SHP77 (cell line): ENCODE data around the gene LHX2.
"Not testable (repeated sequence)": the region's sequence is repeated elsewhere in the genome, so short reads cannot be mapped to it uniquely, and the experiment has no call there.

ENCODE experiments used
- DNase-seq, 2 experiments: peaks; one replicate each; lab custom pipeline; 2025; lab: John Stamatoyannopoulos, UW

Gene LHX2

GRCh38 chr9:124011460-124012301, at the start of gene LHX2:
LHX2 (plus strand) TSS chr9:124011768; CDS start chr9:124012349, 581 bp downstream.
- peak; percentile 77 to 89 for DNase-seq

GRCh38 chr9:123964761-123965160, 46.8 kb upstream of the LHX2 start:
- no peak for DNase-seq

DNA sequence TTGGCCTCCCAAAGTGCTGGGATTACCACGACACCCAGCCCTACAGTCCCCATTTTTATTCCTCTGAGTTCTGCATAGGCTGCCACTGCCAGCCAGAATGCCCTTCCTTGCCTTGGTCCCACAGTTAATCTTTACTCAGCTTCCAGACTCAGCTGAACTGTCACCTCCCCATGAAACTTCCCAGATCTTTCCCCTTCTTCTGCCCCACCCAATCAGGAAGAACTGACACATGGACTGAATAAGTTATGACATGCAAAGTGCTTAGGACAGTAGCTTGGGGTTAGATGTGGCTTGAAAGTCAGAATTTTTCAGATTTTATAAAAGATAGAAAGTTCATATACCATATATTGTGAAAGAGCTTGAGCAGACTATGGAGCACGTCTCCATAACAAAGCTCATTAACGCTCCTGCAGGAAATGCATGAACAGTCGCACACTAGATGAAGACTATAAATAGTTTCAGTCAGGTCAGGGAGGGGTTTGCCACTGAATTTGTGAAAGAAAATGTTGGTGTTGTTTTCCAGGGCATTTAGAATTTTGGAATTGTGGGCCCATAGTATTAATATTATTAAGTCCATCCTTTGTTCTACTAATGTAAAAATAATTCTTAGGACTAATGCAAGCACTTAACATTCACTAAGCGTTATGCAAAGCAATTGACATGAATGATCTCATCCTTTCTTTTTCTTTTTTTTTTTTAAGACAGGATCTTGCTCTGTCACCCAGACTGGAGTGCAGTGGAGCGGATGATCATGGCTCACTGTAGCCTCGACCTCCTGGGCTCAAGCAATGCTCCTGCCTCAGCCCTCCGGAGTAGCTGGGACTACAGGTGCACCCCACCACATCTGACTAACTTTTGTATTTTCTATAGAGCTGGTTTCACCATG, 45.5 kb upstream of the LHX2 start:
- no peak for DNase-seq

GRCh38 chr9:123967323-123967722, 44.2 kb upstream of the LHX2 start:
- DNase-seq: no peak

DNA sequence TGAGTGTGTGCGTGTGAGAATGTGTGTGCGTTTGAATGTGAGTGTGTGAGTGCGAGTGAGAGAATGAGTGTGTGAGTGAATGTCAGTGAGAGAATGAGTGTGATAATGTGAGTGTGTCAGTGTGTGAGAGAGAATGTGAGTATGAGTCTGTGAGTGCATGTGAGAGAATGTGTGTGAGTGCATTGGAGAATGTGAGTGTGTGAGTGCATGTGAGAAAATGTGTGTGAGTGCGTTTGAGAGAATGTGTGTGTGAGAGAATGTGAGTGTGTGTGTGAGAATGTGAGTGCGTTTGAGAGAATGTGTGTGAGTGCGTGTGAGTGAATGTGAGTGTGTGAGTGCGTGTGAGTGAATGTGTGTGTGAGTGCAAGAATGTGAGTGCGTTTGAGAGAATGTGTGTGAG, 39.0 kb upstream of the LHX2 start:
- DNase-seq: no peak

- DNase-seq: no peak
Observed at GRCh38 chr9:123973590-123974223, 37.9 kb upstream of the LHX2 start.

GRCh38 chr9:123974471-123974870, 37.1 kb upstream of the LHX2 start:
- no peak for DNase-seq

- no peak for DNase-seq
Observed at GRCh38 chr9:123975871-123976270, 35.7 kb upstream of the LHX2 start.

GRCh38 chr9:123976579-123976978, 35.0 kb upstream of the LHX2 start:
- not testable (repeated sequence) for DNase-seq

GRCh38 chr9:123978981-123979380, 32.6 kb upstream of the LHX2 start:
- no peak for DNase-seq

DNA sequence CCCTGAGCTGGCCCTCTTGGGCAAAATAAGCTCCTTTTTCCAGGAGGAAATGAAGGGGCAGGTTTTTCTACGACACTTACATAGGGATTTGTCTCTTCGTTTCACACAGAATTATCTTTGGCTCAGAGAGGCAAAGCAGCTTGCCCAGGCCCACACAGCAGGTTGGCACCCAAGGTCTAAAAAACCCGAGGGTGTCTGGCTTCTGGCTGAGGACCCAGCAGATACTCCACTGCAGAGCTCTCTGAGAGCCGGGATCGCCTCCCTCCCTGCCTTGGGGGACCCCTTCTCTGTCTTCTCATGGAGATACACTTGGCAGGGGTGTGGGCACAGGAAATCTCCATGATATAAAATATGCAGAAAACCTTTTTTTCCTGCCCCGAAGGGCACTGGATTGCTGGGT, 29.0 kb upstream of the LHX2 start:
- DNase-seq: no peak

GRCh38 chr9:123983047-123983446, 28.5 kb upstream of the LHX2 start:
- DNase-seq: no peak

GRCh38 chr9:123984802-123985201, 26.8 kb upstream of the LHX2 start:
- DNase-seq: no peak

GRCh38 chr9:123985869-123986268, 25.7 kb upstream of the LHX2 start:
- no peak for DNase-seq

DNA sequence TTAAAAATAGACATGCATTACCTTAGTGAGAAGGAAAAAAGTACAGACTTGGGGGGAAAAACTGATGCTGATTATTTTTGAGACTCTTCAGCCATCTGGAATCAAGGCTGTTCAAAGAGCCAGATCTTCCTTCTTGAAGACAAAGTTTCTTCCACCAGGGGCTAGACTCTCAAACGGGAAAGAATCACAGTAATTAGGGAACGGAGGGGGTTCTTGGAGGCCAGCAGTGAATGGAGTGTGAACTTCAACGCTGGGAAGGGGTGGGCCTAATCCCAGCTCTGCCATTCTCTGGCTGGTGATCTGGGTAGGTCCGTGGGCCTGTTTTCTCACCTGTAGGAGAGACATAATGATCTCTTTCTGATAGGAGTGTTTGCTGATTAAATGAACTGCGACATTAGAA, 21.1 kb upstream of the LHX2 start:
- no peak for DNase-seq

DNA sequence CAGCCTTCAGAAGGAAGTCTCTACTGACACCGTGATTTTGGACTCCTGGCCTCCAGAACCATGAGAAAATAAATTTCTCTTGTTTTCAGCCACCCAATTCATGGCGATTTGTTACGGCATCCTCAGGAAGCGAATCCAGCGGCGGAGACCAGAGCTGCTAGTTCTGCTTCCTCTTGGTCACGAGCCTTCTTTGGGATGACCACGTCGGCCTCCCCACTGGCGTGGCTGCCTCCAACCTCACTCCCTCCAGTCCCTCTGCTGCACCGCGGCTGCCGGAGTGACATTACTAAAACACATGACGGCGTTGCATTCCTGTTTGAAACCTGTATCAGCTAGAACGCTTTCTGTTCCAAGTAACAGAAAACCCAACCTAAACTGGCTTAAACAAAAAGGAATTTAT, 18.9 kb upstream of the LHX2 start:
- DNase-seq: not testable (repeated sequence)

GRCh38 chr9:123996731-123997421, 14.7 kb upstream of the LHX2 start:
- no peak for DNase-seq

- no peak for DNase-seq
Observed at GRCh38 chr9:123997665-123998277, 13.8 kb upstream of the LHX2 start.

- no peak for DNase-seq
Observed at GRCh38 chr9:123998278-123998925, 13.2 kb upstream of the LHX2 start.

GRCh38 chr9:123998970-123999621, 12.5 kb upstream of the LHX2 start:
- DNase-seq: no peak
